Loucy (cell line): Measurements from ENCODE around the gene WDR17.

Experiments
- H2AFZ ChIP-seq: fragments of 200-600 bp; sonication (generic); 2 replicates; pipeline ENCODE4 v1.6.0; 2016; ENCODE audit warnings: antibody characterized with exemption, mild to moderate bottlenecking, low read length, moderate library complexity
- H3F3A ChIP-seq: fragments of 200-600 bp; 2 replicates; pipeline ENCODE4 v1.6.0; 2016; ENCODE audit warnings: antibody characterized with exemption, low read depth, mild to moderate bottlenecking
- H3K27me3 ChIP-seq: fragments of 200-600 bp; sonication (generic); 2 replicates; pipeline ENCODE4 v1.6.1; 2014; ENCODE audit warnings: low read length, mild to moderate bottlenecking; ENCODE audit not compliant: insufficient read depth, poor library complexity, severe bottlenecking
- H3K36me3 ChIP-seq: fragments of 200-600 bp; sonication (generic); 2 replicates; pipeline ENCODE4 v1.6.1; 2016; ENCODE audit warnings: low read length; ENCODE audit not compliant: insufficient read depth
- H3K4me1 ChIP-seq: fragments of 200-600 bp; sonication (generic); 2 replicates; pipeline ENCODE4 v1.5.1; 2014; ENCODE audit warnings: low read length, mild to moderate bottlenecking; ENCODE audit not compliant: insufficient read depth, poor library complexity, severe bottlenecking
- H3K4me2 ChIP-seq: fragments of 200-600 bp; sonication (generic); 2 replicates; pipeline ENCODE4 v1.6.0; 2014; ENCODE audit warnings: antibody characterized with exemption, low read length, low read depth, mild to moderate bottlenecking; ENCODE audit not compliant: poor library complexity, severe bottlenecking
- H3K4me3 ChIP-seq: fragments of 200-600 bp; sonication (generic); 2 replicates; pipeline ENCODE4 v1.5.1; 2014; ENCODE audit warnings: low read length, mild to moderate bottlenecking, mixed read lengths; ENCODE audit not compliant: poor library complexity, severe bottlenecking
- H3K79me2 ChIP-seq: fragments of 200-600 bp; sonication (generic); 2 replicates; pipeline ENCODE4 v1.6.1; 2014; ENCODE audit warnings: low read length; ENCODE audit not compliant: insufficient read depth
- H3K9ac ChIP-seq: fragments of 200-600 bp; sonication (generic); 2 replicates; pipeline ENCODE4 v1.6.0; 2014; ENCODE audit warnings: mild to moderate bottlenecking, low read depth, low read length, moderate library complexity; ENCODE audit not compliant: poor library complexity, severe bottlenecking
- H3K9me2 ChIP-seq: fragments of 200-600 bp; sonication (generic); replicated peaks from 2 replicates; pipeline ENCODE4 v1.6.1; 2016; ENCODE audit warnings: low read depth, low read length, mixed read lengths
- H3K9me3 ChIP-seq: fragments of 200-600 bp; sonication (generic); 2 replicates; pipeline ENCODE4 v1.6.1; 2014; ENCODE audit warnings: mild to moderate bottlenecking, antibody characterized with exemption, low read length, low read depth; ENCODE audit not compliant: insufficient read depth
- H4K20me1 ChIP-seq: fragments of 200-600 bp; sonication (generic); 2 replicates; pipeline ENCODE4 v1.6.0; 2014; ENCODE audit warnings: antibody characterized with exemption, low read length, mild to moderate bottlenecking; ENCODE audit not compliant: insufficient read depth, poor library complexity, severe bottlenecking
- CTCF ChIP-seq: fragments of 200-600 bp; sonication (generic); conservative IDR thresholded peaks from 2 replicates; pipeline ENCODE4 v1.5.1; 2014; ENCODE audit warnings: mild to moderate bottlenecking, antibody characterized with exemption, low read length
- EZH2phosphoT487 ChIP-seq: fragments of 200-600 bp; IDR thresholded peaks from 2 replicates; pipeline ENCODE4 v1.6.1; 2018; ENCODE audit warnings: antibody characterized with exemption, mild to moderate bottlenecking, moderate library complexity, borderline replicate concordance

The WDR17 gene

GRCh38 chr4:176034499-176034898 lies 31.1 kb upstream of the WDR17 start:
- H3K36me3 ChIP-seq, result no peaks in the 10 kb centered on the region
- no peaks in the 10 kb centered on the region for H3K9me3 ChIP-seq
- H2AFZ ChIP-seq, result no peak overlapping the region
- H3F3A ChIP-seq, result no peaks in the 10 kb centered on the region
- no peak overlapping the region for H3K9ac ChIP-seq
- H3K4me2 ChIP-seq, result no peak overlapping the region
- H3K9me2 ChIP-seq, result no peaks in the 10 kb centered on the region
- H4K20me1 ChIP-seq, result no peaks in the 10 kb centered on the region
- H3K79me2 ChIP-seq, result no peaks in the 10 kb centered on the region
- no peaks in the 10 kb centered on the region for H3K27me3 ChIP-seq
- H3K4me3 ChIP-seq, result no peak overlapping the region
- H3K4me1 ChIP-seq, result no peaks in the 10 kb centered on the region
- TF ChIP-seq CTCF (peak; percentile 37; the same call in 1 of the 2 replicates), EZH2phosphoT487 (no peak)

- no peaks in the 10 kb centered on the region for H3K9me2 ChIP-seq
- H3K4me1 ChIP-seq, result no peaks in the 10 kb centered on the region
- H3K9me3 ChIP-seq, result no peaks in the 10 kb centered on the region
- H4K20me1 ChIP-seq, result no peaks in the 10 kb centered on the region
- TF ChIP-seq EZH2phosphoT487 (no peak), CTCF (no peak)
- no peaks in the 10 kb centered on the region for H3K79me2 ChIP-seq
- no peak overlapping the region for H3K9ac ChIP-seq
- no peak overlapping the region for H3K4me2 ChIP-seq
- H3K27me3 ChIP-seq, result no peaks in the 10 kb centered on the region
- H3F3A ChIP-seq, result no peaks in the 10 kb centered on the region
- H2AFZ ChIP-seq, result no peak overlapping the region
- no peak overlapping the region for H3K4me3 ChIP-seq
- H3K36me3 ChIP-seq, result no peaks in the 10 kb centered on the region
Observed at GRCh38 chr4:176034936-176035335, 30.7 kb upstream of the WDR17 start.

GRCh38 chr4:176036585-176037205 lies 28.9 kb upstream of the WDR17 start:
- Histone ChIP-seq H3F3A (no peaks in the 10 kb centered on the region), H3K27me3 (no peaks in the 10 kb centered on the region), H3K4me1 (no peaks in the 10 kb centered on the region), H3K9ac (no peak overlapping the region), H3K4me3 (no peak overlapping the region), H3K4me2 (no peak overlapping the region), H4K20me1 (no peaks in the 10 kb centered on the region), H3K9me3 (no peaks in the 10 kb centered on the region), H3K36me3 (no peaks in the 10 kb centered on the region), H2AFZ (0 out of 2 replicates have a peak overlapping the region, but pooled peaks have one; percentile 19), H3K79me2 (no peaks in the 10 kb centered on the region), H3K9me2 (no peaks in the 10 kb centered on the region)
- no peak for TF ChIP-seq CTCF
- TF ChIP-seq EZH2phosphoT487, result no peak
